Tibial artery (tissue), 4 donors: ENCODE data around the gene C1QTNF1.

Source experiments
- DNase-seq, 2 donors: peaks; one replicate each; pipeline ENCODE4 v3.0.0-alpha.2; 2019
- H3K27ac ChIP-seq, 2 donors: fragments of 200-600 bp; sonication (generic) in 1 of 2; 1 replicate in 1 of 2; 2 replicates in 1 of 2; pipeline ENCODE4 v1.5.1; 2018 to 2019; ENCODE audit warnings: mild to moderate bottlenecking in 1 of 2
- H3K27me3 ChIP-seq, 2 donors: fragments of 200-600 bp; sonication (generic) in 1 of 2; one replicate each; pipeline versions ENCODE4 v1.5.1 to v1.6.0; 2016 to 2019
- H3K36me3 ChIP-seq, 3 donors: fragments of 200-600 bp; sonication (generic) in 2 of 3; one replicate each; pipeline ENCODE4 v1.5.1; 2016 to 2019; ENCODE audit warnings: mild to moderate bottlenecking in 2 of 3
- H3K4me1 ChIP-seq, 4 donors: fragments of 200-600 bp; sonication (generic) in 2 of 4; 1 replicate in 3 of 4; 2 replicates in 1 of 4; pipeline ENCODE4 v1.5.1; 2016 to 2019
- H3K4me3 ChIP-seq, 2 donors: fragments of 200-600 bp; sonication (generic) in 1 of 2; 1 replicate in 1 of 2; 2 replicates in 1 of 2; pipeline ENCODE4 v1.5.1; 2018 to 2019; ENCODE audit warnings: mild to moderate bottlenecking in 2 of 2
- H3K9me3 ChIP-seq, 3 donors: fragments of 200-600 bp; sonication (generic) in 1 of 3; one replicate each; pipeline ENCODE4 v1.5.1; 2016 to 2019
- intact Hi-C: fragments of 100-400 bp; cut with DNase I; formaldehyde crosslinking; loops from one replicate; pipeline ENCODE4 v1.15.0; 2023; ENCODE audit warnings: low total_unique reads
- TF ChIP-seq, protein P1 (sequence below), 2 experiments: fragments of 200-600 bp in 1 of 2; fragments of 450-650 bp in 1 of 2; IDR thresholded peaks; one replicate each; pipeline ENCODE4 v1.5.1; 2017 to 2019; ENCODE audit warnings: antibody characterized with exemption in 2 of 2, mild to moderate bottlenecking in 1 of 2, moderate library complexity in 1 of 2

Gene C1QTNF1

DNA sequence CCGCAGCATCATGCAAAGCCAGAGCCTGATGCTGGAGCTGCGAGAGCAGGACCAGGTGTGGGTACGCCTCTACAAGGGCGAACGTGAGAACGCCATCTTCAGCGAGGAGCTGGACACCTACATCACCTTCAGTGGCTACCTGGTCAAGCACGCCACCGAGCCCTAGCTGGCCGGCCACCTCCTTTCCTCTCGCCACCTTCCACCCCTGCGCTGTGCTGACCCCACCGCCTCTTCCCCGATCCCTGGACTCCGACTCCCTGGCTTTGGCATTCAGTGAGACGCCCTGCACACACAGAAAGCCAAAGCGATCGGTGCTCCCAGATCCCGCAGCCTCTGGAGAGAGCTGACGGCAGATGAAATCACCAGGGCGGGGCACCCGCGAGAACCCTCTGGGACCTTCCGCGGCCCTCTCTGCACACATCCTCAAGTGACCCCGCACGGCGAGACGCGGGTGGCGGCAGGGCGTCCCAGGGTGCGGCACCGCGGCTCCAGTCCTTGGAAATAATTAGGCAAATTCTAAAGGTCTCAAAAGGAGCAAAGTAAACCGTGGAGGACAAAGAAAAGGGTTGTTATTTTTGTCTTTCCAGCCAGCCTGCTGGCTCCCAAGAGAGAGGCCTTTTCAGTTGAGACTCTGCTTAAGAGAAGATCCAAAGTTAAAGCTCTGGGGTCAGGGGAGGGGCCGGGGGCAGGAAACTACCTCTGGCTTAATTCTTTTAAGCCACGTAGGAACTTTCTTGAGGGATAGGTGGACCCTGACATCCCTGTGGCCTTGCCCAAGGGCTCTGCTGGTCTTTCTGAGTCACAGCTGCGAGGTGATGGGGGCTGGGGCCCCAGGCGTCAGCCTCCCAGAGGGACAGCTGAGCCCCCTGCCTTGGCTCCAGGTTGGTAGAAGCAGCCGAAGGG is 24.2 kb downstream of the C1QTNF1 start:
- TF ChIP-seq, protein P1, sequence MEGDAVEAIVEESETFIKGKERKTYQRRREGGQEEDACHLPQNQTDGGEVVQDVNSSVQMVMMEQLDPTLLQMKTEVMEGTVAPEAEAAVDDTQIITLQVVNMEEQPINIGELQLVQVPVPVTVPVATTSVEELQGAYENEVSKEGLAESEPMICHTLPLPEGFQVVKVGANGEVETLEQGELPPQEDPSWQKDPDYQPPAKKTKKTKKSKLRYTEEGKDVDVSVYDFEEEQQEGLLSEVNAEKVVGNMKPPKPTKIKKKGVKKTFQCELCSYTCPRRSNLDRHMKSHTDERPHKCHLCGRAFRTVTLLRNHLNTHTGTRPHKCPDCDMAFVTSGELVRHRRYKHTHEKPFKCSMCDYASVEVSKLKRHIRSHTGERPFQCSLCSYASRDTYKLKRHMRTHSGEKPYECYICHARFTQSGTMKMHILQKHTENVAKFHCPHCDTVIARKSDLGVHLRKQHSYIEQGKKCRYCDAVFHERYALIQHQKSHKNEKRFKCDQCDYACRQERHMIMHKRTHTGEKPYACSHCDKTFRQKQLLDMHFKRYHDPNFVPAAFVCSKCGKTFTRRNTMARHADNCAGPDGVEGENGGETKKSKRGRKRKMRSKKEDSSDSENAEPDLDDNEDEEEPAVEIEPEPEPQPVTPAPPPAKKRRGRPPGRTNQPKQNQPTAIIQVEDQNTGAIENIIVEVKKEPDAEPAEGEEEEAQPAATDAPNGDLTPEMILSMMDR (IDR thresholded peaks at IDR 0.05), result no peak
- Histone ChIP-seq H3K9me3 (no peaks in the 10 kb centered on the region), H3K4me1 (peaks cover 0 to 43% (median 30%) of the 10 kb centered on the region in 4 donors), H3K4me3 (no peak overlapping the region), H3K27ac (peak overlapping the region; percentile 41 to 76), H3K36me3 (peaks cover 29 to 56% (median 55%) of the 10 kb centered on the region in 3 donors), H3K27me3 (no peaks in the 10 kb centered on the region)
- DNase-seq, result no peak
- intact Hi-C loops, result loop anchor here (2.0 kb wide), 1 partner anchor 37 kb away; no protein-coding TSS in a partner anchor

DNA sequence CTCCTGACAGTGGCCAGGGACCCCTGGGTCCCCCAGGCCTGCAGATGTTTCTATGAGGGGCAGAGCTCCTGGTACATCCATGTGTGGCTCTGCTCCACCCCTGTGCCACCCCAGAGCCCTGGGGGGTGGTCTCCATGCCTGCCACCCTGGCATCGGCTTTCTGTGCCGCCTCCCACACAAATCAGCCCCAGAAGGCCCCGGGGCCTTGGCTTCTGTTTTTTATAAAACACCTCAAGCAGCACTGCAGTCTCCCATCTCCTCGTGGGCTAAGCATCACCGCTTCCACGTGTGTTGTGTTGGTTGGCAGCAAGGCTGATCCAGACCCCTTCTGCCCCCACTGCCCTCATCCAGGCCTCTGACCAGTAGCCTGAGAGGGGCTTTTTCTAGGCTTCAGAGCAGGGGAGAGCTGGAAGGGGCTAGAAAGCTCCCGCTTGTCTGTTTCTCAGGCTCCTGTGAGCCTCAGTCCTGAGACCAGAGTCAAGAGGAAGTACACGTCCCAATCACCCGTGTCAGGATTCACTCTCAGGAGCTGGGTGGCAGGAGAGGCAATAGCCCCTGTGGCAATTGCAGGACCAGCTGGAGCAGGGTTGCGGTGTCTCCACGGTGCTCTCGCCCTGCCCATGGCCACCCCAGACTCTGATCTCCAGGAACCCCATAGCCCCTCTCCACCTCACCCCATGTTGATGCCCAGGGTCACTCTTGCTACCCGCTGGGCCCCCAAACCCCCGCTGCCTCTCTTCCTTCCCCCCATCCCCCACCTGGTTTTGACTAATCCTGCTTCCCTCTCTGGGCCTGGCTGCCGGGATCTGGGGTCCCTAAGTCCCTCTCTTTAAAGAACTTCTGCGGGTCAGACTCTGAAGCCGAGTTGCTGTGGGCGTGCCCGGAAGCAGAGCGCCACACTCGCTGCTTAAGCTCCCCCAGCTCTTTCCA is 25.1 kb downstream of the C1QTNF1 start:
- H3K36me3 ChIP-seq, result peaks cover 29 to 53% (median 50%) of the 10 kb centered on the region in 3 donors
- peak overlapping the region in 1 of 2 donors; percentile 76 for H3K27ac ChIP-seq
- intact Hi-C loops, result no loop called here
- no peaks in the 10 kb centered on the region for H3K27me3 ChIP-seq
- no peak overlapping the region for H3K4me3 ChIP-seq
- no peaks in the 10 kb centered on the region for H3K9me3 ChIP-seq
- peaks cover 0 to 52% (median 31%) of the 10 kb centered on the region in 4 donors for H3K4me1 ChIP-seq
- TF ChIP-seq, protein P1 (IDR thresholded peaks at IDR 0.05), result no peak
- DNase-seq, result no peak

DNA sequence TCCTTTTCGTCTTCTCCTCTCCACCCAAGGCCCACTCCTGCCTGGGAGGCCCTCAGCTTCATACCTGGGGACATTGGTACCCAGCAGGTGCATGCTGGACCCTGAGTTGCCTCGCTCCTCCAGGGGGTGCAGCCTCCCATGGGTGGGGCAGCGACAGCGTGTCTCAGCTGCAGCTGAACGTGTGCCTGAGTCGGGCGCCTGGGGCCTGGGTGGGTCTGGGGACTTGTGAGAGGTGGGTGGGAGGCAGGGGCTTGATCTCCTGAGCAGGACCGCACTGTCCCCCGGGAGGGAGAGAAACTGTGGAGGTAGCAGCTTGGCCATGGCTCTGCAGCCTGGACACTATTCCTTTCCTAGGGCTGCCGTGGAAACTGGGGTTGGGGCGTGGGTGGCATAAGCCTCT is 25.9 kb downstream of the C1QTNF1 start:
- H3K4me3 ChIP-seq, result no peak overlapping the region
- intact Hi-C loops, result no loop called here
- H3K36me3 ChIP-seq, result peaks cover 25 to 45% (median 43%) of the 10 kb centered on the region in 3 donors
- H3K4me1 ChIP-seq, result peaks cover 0 to 60% (median 31%) of the 10 kb centered on the region in 4 donors
- no peaks in the 10 kb centered on the region for H3K9me3 ChIP-seq
- DNase-seq, result no peak
- H3K27ac ChIP-seq, result no peak overlapping the region
- no peaks in the 10 kb centered on the region for H3K27me3 ChIP-seq
- TF ChIP-seq, protein P1 (IDR thresholded peaks at IDR 0.05), result no peak

DNA sequence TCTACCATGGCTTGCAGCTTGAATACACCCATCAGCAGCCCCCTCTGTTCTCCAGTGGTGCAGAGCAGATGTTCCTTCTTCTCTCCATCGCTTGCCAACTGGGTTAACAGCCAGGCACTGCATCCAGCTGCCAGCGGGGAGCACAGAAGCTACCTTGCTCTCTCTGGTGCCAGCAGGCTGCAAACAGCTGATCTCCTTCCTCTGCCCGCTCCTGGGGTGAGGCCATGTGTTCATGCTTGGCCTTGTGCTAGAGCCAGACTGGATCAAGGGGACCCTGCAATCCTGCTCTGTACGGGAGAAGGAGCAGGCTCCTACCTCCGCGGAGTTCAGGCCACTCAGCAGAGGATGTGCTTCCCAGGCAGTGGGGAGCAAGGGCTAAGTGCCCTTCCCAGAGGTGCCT is 26.6 kb downstream of the C1QTNF1 start:
- H3K4me3 ChIP-seq, result no peak overlapping the region
- no peaks in the 10 kb centered on the region for H3K27me3 ChIP-seq
- H3K36me3 ChIP-seq, result peaks cover 25 to 42% (median 41%) of the 10 kb centered on the region in 3 donors
- TF ChIP-seq, protein P1 (IDR thresholded peaks at IDR 0.05), result no peak
- H3K27ac ChIP-seq, result no peak overlapping the region
- DNase-seq, result no peak
- peaks cover 0 to 60% (median 33%) of the 10 kb centered on the region in 4 donors for H3K4me1 ChIP-seq
- intact Hi-C loops, result no loop called here
- no peaks in the 10 kb centered on the region for H3K9me3 ChIP-seq

DNA sequence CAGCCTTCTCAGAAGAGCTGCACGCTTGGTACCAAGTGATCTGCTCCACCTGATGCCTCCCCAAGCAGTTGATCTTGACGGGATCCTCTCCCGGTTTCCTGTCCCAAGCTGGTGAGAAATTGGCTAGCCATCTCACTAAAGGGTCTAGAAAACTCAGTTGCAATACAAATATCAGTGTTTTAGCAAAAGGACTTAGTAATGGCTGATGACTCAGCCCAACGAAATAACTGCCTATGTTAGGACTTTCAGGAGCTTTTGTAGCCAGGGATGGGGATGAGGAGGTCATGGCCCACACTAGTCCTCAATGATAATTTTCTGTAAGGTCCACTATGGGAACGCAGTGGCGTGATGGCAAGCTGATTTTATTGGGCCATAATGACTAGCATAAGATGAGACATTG is 27.3 kb downstream of the C1QTNF1 start:
- H3K27me3 ChIP-seq, result no peaks in the 10 kb centered on the region
- H3K4me3 ChIP-seq, result no peak overlapping the region
- no peak for DNase-seq
- TF ChIP-seq, protein P1 (IDR thresholded peaks at IDR 0.05), result no peak
- peaks cover 0 to 60% (median 28%) of the 10 kb centered on the region in 4 donors for H3K4me1 ChIP-seq
- intact Hi-C loops, result no loop called here
- peaks cover 25 to 42% (median 41%) of the 10 kb centered on the region in 3 donors for H3K36me3 ChIP-seq
- H3K9me3 ChIP-seq, result no peaks in the 10 kb centered on the region
- H3K27ac ChIP-seq, result no peak overlapping the region
